GM12878 (cell line): ENCODE data around the gene SFMBT1.

Source experiments
- BHLHE40 ChIP-seq, 2 experiments: fragments of 450-650 bp in 1 of 2; IDR thresholded peaks; 2 replicates each; pipeline ENCODE4 v1.6.1; 2011 to 2017; ENCODE audit warnings: low read depth in 2 of 2, borderline replicate concordance in 1 of 2, improper control_type of control experiment in 1 of 2, low read length in 1 of 2, mild to moderate bottlenecking in 1 of 2
- BMI1 ChIP-seq: fragments of 450-650 bp; IDR thresholded peaks from 2 replicates; pipeline ENCODE4 v1.6.1; 2016; ENCODE audit warnings: mild to moderate bottlenecking, moderate library complexity, borderline replicate concordance
- CBX3 ChIP-seq: fragments of 200-600 bp; sonication (generic); IDR thresholded peaks from 2 replicates; pipeline ENCODE4 v1.6.1; 2016; ENCODE audit warnings: low read depth, borderline replicate concordance
- EP300 ChIP-seq, 2 experiments: fragments of 150-350 bp in 1 of 2; IDR thresholded peaks; 2 replicates each; pipeline ENCODE4 v1.6.1; 2011 to 2012; ENCODE audit warnings: low read depth in 2 of 2, low read length in 2 of 2, borderline replicate concordance in 1 of 2, improper control_type of control experiment in 1 of 2, inconsistent platforms in 1 of 2; ENCODE audit not compliant: control insufficient read depth in 1 of 2
- ETV6 ChIP-seq, 2 experiments: fragments of 450-650 bp in 1 of 2; IDR thresholded peaks in 1 of 2; conservative IDR thresholded peaks in 1 of 2; 2 replicates each; pipeline ENCODE4 v1.6.1; 2014; ENCODE audit warnings: antibody characterized with exemption in 1 of 2, borderline replicate concordance in 1 of 2, low read depth in 1 of 2, mild to moderate bottlenecking in 1 of 2, moderate library complexity in 1 of 2
- NFIC ChIP-seq: IDR thresholded peaks from 2 replicates; pipeline ENCODE4 v1.6.1; 2012; ENCODE audit warnings: low read depth, mild to moderate bottlenecking, inconsistent platforms, low read length, moderate library complexity
- POLR2A ChIP-seq: IDR thresholded peaks from 2 replicates; pipeline ENCODE4 v1.6.1; 2011; ENCODE audit warnings: low read depth, mild to moderate bottlenecking, low read length
- RAD21 ChIP-seq: IDR thresholded peaks from 2 replicates; pipeline ENCODE4 v1.6.1; 2011; ENCODE audit warnings: mild to moderate bottlenecking, low read depth, low read length, moderate library complexity; ENCODE audit not compliant: insufficient read depth
- RB1 ChIP-seq: fragments of 450-650 bp; formaldehyde crosslinking; IDR thresholded peaks from 2 replicates; pipeline ENCODE4 v1.6.1; 2017; ENCODE audit warnings: mild to moderate bottlenecking, borderline replicate concordance
- ZNF274 ChIP-seq: IDR thresholded peaks from one replicate; pipeline ENCODE4 v1.8.0; 2011; ENCODE audit not compliant: insufficient read length, insufficient read depth
- ZNF622 ChIP-seq: fragments of 450-650 bp; IDR thresholded peaks from 2 replicates; pipeline ENCODE4 v1.6.1; 2017; ENCODE audit warnings: mild to moderate bottlenecking, inconsistent platforms
- TF ChIP-seq, protein P1 (sequence below), 3 experiments: IDR thresholded peaks in 2 of 3; conservative IDR thresholded peaks in 1 of 3; 2 replicates each; pipeline ENCODE4 v1.5.1; 2011; ENCODE audit warnings: low read depth in 3 of 3, low read length in 3 of 3, mild to moderate bottlenecking in 3 of 3, control low read depth in 2 of 3, moderate library complexity in 2 of 3, inconsistent platforms in 1 of 3, mixed read lengths in 1 of 3; ENCODE audit not compliant: control insufficient read depth in 2 of 3, insufficient read depth in 1 of 3; ENCODE audit errors: extremely low read depth in 1 of 3
- TF ChIP-seq, protein P2 (sequence below): fragments of 450-650 bp; IDR thresholded peaks from 2 replicates; pipeline ENCODE4 v1.6.1; 2017; ENCODE audit warnings: mild to moderate bottlenecking
- TF ChIP-seq, protein P3 (sequence below): fragments of 450-650 bp; formaldehyde crosslinking; IDR thresholded peaks from 2 replicates; pipeline ENCODE4 v1.4.0; 2020; ENCODE audit warnings: mild to moderate bottlenecking, moderate library complexity

DNA sequence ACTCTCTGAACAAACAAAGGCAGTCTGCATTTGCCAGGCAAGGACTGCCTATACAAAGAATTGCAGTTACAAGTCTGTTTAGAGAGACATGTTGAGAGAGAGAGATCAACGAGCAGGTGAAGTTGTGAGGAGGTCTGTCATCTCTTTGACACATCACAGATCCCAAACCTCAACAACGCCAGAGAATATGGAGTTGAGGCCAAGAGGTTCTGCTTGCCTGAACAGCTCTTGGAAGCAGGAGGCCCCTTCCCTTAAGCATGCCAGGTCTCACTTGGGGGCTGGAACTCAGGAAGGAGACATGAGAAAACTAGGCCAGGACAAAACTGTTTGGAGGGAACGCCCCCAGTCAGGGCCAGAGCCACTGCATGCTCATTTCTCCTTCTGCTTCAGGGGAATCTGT lies 188.7 kb downstream of the SFMBT1 start:
- TF ChIP-seq, protein P1, sequence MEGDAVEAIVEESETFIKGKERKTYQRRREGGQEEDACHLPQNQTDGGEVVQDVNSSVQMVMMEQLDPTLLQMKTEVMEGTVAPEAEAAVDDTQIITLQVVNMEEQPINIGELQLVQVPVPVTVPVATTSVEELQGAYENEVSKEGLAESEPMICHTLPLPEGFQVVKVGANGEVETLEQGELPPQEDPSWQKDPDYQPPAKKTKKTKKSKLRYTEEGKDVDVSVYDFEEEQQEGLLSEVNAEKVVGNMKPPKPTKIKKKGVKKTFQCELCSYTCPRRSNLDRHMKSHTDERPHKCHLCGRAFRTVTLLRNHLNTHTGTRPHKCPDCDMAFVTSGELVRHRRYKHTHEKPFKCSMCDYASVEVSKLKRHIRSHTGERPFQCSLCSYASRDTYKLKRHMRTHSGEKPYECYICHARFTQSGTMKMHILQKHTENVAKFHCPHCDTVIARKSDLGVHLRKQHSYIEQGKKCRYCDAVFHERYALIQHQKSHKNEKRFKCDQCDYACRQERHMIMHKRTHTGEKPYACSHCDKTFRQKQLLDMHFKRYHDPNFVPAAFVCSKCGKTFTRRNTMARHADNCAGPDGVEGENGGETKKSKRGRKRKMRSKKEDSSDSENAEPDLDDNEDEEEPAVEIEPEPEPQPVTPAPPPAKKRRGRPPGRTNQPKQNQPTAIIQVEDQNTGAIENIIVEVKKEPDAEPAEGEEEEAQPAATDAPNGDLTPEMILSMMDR (IDR thresholded peaks at IDR 0.05 in 2 of 3, conservative IDR thresholded peaks at IDR 0.05 in 1 of 3; ENCODE audit: control insufficient read depth in 2 of 3, extremely low read depth in 1 of 3, insufficient read depth in 1 of 3, low read depth in 3 of 3, low read length in 3 of 3): no peak
- TF ChIP-seq BHLHE40 (IDR thresholded peaks at IDR 0.05; ENCODE audit: borderline replicate concordance in 1 of 2, low read depth in 2 of 2, low read length in 1 of 2) (no peak), NFIC (no peak), ETV6 (conservative IDR thresholded peaks at IDR 0.05 in 1 of 2, IDR thresholded peaks at IDR 0.05 in 1 of 2; ENCODE audit: borderline replicate concordance in 1 of 2, low read depth in 1 of 2) (no peak), POLR2A (no peak), EP300 (IDR thresholded peaks at IDR 0.05; ENCODE audit: borderline replicate concordance in 1 of 2, control insufficient read depth in 1 of 2, low read depth in 2 of 2, low read length in 2 of 2) (no peak), ZNF274 (no peak), ZNF622 (no peak), RB1 (no peak), RAD21 (no peak), CBX3 (no peak), BMI1 (no peak)
- TF ChIP-seq, protein P2, sequence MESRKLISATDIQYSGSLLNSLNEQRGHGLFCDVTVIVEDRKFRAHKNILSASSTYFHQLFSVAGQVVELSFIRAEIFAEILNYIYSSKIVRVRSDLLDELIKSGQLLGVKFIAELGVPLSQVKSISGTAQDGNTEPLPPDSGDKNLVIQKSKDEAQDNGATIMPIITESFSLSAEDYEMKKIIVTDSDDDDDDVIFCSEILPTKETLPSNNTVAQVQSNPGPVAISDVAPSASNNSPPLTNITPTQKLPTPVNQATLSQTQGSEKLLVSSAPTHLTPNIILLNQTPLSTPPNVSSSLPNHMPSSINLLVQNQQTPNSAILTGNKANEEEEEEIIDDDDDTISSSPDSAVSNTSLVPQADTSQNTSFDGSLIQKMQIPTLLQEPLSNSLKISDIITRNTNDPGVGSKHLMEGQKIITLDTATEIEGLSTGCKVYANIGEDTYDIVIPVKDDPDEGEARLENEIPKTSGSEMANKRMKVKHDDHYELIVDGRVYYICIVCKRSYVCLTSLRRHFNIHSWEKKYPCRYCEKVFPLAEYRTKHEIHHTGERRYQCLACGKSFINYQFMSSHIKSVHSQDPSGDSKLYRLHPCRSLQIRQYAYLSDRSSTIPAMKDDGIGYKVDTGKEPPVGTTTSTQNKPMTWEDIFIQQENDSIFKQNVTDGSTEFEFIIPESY: no peak
- TF ChIP-seq, protein P3, sequence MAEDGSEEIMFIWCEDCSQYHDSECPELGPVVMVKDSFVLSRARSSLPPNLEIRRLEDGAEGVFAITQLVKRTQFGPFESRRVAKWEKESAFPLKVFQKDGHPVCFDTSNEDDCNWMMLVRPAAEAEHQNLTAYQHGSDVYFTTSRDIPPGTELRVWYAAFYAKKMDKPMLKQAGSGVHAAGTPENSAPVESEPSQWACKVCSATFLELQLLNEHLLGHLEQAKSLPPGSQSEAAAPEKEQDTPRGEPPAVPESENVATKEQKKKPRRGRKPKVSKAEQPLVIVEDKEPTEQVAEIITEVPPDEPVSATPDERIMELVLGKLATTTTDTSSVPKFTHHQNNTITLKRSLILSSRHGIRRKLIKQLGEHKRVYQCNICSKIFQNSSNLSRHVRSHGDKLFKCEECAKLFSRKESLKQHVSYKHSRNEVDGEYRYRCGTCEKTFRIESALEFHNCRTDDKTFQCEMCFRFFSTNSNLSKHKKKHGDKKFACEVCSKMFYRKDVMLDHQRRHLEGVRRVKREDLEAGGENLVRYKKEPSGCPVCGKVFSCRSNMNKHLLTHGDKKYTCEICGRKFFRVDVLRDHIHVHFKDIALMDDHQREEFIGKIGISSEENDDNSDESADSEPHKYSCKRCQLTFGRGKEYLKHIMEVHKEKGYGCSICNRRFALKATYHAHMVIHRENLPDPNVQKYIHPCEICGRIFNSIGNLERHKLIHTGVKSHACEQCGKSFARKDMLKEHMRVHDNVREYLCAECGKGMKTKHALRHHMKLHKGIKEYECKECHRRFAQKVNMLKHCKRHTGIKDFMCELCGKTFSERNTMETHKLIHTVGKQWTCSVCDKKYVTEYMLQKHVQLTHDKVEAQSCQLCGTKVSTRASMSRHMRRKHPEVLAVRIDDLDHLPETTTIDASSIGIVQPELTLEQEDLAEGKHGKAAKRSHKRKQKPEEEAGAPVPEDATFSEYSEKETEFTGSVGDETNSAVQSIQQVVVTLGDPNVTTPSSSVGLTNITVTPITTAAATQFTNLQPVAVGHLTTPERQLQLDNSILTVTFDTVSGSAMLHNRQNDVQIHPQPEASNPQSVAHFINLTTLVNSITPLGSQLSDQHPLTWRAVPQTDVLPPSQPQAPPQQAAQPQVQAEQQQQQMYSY (CRISPR knock-in tag): no peak
